LoVo (cell line): ENCODE results near the gene ZCCHC3.
A peak's percentile ranks its signal among the peaks of the same experiment; 100 is the strongest.

Source experiments
- DNase-seq: peaks from one replicate; pipeline ENCODE4 v3.0.0-alpha.2; 2016; ENCODE audit warnings: low spot score

ZCCHC3 gene

GRCh38 chr20:346640-347316, 49.4 kb downstream of the ZCCHC3 start, which contains the start of gene NRSN2:
NRSN2 (plus strand) TSS chr20:347111; CDS start chr20:349644, 2,533 bp downstream.
- DNase-seq = no peak

DNA sequence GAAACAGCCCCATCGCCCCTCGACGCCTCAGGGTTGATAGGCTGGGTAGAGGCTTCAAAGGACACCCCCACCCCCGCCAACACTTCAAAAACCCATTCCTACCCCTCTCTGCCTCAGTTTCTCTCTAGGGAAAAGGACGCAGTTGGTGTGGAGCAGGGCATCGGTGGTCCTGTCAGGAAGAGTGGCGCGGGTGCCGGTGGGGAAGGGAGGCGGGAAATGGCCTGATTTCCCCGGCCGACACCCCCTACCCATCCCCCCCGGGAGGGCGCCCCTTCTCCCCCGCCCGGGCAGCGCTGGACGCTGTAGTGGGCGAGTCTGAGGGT, 49.9 kb downstream of the ZCCHC3 start:
- DNase-seq = no peak

DNA sequence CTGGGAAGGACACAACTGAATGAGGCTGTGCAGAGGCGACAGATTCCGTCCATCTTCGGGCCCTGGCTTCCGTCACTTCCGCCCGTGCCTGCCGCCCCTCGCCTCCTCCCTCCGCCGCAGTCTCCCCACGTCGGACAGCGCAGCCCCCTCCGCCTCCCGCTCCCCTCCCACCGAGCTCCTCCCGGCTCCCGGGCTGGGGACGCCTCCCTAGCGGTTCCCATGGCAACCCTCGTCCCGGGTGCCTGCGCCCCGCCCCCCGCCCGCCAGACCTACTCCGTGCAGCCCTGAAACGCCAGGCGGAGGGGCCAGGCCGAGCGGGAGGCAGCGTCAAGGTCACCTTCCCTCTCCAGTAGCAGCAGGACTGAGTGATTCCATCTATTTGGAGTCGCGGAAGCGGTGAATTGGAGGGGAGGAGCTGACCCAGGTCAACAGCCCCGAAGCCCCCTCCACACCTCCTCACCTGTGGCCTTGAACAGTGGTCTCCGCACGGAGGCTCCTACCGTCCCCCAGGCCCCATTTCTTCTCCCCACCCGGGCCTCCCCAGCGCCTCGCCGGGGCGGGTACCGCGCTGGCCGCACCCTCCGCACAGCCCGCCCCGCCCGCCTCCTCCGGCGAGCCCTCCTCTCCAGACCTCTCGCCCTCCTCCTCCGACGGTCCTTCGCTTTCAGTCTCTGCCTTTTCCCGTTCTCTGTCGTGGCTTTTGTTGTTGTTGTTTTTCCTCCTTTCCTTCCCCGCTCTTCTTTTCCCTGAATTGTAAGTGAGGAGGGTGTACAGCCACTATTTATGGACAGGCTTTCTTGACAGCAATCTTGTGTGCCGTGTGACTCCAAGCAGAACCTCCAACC, 50.5 kb downstream of the ZCCHC3 start:
- peak; percentile 67 for DNase-seq

- DNase-seq = no peak
These were observed 51.8 kb downstream of the ZCCHC3 start for GRCh38 chr20:348972-349841.
